ENCODE measurements around the gene FGF11.

GRCh38 chr17:7407082-7407481 is 32.2 kb upstream of the FGF11 start:
- TF ChIP-seq, protein P1, sequence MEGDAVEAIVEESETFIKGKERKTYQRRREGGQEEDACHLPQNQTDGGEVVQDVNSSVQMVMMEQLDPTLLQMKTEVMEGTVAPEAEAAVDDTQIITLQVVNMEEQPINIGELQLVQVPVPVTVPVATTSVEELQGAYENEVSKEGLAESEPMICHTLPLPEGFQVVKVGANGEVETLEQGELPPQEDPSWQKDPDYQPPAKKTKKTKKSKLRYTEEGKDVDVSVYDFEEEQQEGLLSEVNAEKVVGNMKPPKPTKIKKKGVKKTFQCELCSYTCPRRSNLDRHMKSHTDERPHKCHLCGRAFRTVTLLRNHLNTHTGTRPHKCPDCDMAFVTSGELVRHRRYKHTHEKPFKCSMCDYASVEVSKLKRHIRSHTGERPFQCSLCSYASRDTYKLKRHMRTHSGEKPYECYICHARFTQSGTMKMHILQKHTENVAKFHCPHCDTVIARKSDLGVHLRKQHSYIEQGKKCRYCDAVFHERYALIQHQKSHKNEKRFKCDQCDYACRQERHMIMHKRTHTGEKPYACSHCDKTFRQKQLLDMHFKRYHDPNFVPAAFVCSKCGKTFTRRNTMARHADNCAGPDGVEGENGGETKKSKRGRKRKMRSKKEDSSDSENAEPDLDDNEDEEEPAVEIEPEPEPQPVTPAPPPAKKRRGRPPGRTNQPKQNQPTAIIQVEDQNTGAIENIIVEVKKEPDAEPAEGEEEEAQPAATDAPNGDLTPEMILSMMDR (IDR thresholded peaks at IDR 0.05), result no peak
- TF ChIP-seq POLR2A (IDR thresholded peaks at IDR 0.05) (no peak), POLR2AphosphoS5 (IDR thresholded peaks at IDR 0.05) (no peak)
